HG02588 (cell line): ENCODE measurements around the gene VWA7.

ENCODE experiments used
- ATAC-seq: cut with Tn5 transposase; IDR thresholded peaks from one replicate; pipeline ENCODE4 v1.9.1; 2021; ENCODE audit warnings: mild to moderate bottlenecking, moderate library complexity; ENCODE audit not compliant: unreplicated experiment

The VWA7 gene

DNA sequence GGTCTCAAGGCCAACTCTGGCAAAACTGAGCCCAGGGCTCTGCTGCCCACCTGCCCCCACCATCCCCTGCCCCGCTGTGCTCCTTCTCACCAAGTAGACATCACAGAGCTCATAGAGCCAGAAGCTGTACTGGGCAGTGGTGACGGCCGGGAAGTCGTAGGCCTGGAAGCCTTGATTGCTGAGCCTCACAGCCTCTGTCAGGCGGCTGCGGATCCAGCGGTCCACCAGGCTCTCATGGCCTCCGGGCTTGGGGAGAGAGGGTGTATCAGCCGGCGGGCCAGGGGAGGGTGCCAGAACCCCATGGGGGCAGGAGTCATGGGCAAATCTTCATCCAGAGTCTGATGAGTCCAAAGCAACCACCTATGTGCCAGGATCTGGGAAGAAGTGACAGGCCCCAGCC, 2.8 kb upstream of the VWA7 start:
- no peak for ATAC-seq

- no peak for ATAC-seq
These were observed 2.1 kb upstream of the VWA7 start for GRCh38 chr6:31778999-31779885.

DNA sequence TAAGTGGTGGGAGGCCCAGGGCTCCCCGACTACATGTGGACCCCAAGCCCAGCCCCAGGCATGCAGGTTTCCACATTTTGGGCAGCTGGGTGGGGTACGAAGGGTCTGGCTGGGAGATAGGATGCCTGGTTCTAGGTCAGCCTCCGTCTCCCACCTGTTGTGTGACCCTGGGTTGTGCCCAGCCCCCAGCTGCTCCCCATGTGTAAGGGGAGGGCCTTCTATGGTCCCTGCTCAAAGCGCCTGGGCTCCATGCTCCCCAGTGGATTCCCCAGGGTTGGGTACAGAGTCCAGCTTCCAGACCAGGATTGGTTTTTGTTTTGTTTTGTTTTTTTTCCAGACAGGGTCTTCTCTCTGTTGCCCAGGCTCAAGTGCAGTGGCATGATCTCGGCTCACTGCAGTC, 1.1 kb upstream of the VWA7 start:
- no peak for ATAC-seq

DNA sequence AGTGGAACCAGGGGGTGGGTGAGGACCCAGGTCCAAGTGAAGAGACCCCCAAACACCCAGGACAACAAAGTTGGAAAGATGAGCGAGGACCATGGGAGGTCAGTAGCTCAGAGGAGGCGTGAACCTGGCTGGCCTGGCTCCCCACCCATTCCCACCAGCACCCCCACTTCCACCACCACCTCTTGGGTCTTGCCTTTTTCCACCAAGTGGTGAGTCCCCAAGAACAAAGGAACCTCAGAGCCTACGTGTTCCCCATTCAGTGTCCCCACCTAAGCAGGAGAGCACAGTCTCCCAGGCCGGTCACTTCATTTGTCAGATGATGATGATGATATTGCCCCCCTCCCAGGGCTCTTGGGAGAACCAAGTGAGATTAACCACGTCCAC, 531 bp upstream of the VWA7 start:
- ATAC-seq = no peak

- peak; percentile 7 for ATAC-seq
These were observed 591 bp downstream of the VWA7 start for GRCh38 chr6:31776485-31776988.

- ATAC-seq = no peak
These were observed 1.3 kb downstream of the VWA7 start for GRCh38 chr6:31775633-31776484.

DNA sequence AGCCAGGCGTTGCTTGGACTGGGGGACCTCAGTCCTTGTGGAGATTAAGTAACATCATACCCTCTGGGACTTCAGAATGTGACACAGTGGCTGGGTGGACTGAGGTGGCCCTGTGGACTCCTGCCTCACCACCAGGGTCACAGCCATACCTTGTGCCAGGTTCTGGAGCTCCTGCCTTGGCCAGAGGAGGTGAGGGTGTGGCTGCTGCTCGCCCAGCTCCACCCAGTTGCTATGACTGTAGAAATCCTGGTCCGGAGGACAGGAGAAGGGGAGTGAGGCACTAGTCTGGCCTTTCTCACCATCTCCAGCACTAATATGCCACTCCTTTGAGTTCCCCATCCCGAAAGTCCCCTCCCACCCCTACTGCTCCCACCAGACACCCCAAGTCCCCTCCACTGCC, 1.9 kb downstream of the VWA7 start:
- ATAC-seq = no peak

DNA sequence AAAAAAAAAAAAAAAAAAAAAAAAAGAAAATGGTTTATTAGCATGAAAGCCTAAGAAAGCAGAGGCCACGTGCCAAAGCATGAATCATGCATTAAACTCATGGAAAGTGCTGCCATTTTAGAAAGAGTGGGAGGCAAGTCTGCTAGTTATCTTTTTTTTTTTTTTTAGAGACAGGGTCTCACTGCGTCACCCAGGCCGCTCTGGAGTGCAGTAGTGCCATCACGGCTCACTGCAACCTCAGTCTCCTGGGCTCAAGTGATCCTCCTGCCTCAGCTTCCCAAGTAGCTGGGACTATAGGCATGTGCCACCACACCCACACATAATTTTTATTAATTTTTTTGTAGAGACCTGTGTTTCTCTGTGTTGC, 5.2 kb downstream of the VWA7 start:
- ATAC-seq = no peak

DNA sequence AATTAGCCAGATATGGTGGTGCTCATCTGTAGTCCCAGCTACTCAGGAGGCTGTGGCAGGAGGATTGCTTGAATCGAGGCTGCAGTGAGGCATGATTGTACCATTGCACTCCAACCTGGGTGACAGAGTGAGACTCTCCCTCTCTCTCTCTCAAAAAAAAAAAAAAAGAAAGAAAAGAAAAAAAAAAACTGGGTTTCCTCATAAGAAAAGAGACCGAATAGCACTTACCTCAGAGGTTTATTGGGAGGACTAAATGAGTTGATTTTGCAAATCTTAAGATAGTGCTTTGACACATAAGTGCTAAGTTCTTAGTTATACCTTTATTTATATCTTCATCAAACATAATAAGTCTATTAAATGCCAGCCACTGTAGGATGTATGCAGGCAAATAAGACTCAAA, 6.3 kb downstream of the VWA7 start:
- no peak for ATAC-seq

- ATAC-seq = no peak
These were observed 7.3 kb downstream of the VWA7 start for GRCh38 chr6:31769684-31770371.

GRCh38 chr6:31768363-31769257, 8.5 kb downstream of the VWA7 start:
- no peak for ATAC-seq

DNA sequence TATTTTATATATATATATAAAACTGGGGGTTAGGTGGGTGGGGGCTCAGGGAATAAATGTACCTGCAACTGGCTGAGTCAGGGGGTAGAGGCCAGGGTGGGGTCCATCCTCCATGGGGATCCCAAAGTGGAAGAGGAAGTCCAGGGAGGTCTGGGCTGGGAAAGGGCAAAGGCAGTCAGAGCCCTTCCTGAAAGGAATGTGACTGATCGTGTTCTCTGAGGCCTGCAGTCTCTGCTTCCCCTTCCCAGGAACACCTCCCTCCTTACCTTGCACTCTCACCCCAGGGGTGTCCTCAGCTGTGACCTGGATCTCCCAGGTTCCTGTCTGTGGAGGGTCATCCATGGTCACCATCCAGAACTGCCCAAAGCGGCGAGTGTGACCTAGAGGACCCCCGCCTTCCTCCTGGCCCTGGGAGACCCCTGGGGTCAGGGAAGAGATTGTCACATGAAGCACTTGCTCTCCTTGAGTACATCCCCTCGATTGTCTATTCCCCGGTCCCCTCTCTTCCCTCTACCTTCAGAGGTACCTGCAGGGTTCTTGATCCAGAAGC, 10.0 kb downstream of the VWA7 start:
- no peak for ATAC-seq

GRCh38 chr6:31765910-31766794, 11.0 kb downstream of the VWA7 start:
- ATAC-seq = no peak

DNA sequence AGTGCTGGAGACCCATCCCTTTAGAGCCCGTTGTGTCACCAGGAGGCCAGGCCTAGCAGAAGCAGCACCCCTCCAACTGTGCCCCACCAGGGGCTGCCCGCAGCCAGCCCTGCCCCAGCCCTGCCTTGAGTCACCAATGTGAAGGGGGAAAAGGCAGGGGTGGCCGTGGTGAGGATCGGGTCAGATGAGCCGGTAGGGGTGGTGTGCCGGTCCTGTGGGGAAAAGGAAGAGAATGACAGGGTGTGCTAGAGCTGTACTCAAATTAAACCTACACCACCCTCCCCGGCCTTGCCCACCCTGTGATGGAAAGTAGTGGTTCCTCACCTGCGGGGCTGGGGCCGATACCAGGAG, 11.6 kb downstream of the VWA7 start:
- ATAC-seq = no peak

GRCh38 chr6:31764198-31764597, 12.9 kb downstream of the VWA7 start:
- ATAC-seq = no peak

GRCh38 chr6:31763619-31763940, 13.5 kb downstream of the VWA7 start:
- no peak for ATAC-seq

DNA sequence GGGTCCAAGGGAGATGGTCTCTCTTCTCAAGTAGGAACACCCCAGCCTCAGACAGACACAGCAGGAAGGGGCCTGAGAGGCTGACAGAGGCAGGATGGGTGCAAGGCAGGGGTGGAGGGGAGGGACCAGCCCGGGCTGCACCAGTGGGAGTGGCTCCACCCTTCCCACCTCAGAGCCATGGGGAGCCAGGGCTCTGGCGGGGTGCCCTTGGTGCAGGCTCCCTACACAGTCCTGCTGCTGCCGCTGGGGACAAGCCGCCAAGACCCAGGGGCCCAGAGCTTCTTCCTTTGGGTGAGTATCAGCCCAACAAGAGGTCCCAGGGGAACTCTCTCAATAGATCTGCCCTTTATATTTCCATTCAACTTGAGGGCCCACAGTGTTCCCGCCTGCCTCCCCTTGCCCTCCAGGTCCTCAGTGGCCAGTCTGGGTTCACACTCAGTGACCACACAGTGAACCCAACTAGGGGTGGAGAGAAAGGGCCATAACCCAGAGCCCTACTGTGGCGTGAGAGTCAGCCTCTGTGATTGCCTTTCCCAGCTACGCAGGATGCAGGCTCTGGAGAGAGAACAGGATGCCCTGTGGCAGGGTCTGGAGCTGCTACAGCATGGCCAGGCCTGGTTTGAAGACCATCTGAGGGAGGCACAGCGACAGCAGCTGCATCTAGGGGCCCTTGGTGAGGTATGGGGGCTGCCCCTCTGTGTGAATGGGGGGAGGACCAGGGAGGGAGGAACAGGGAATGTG, 14.1 kb downstream of the VWA7 start:
- no peak for ATAC-seq

- no peak for ATAC-seq
These were observed 14.8 kb downstream of the VWA7 start, which contains the start of gene SAPCD1 for GRCh38 chr6:31762356-31762755. TSS of gene SAPCD1 (plus strand) at chr6:31762656. CDS start at chr6:31763055, 399 bp downstream.
